Tibial nerve (tissue), 4 donors: ENCODE measurements around the gene PPTC7. TPM values are rescaled to one million over a fixed set of nuclear protein-coding genes. Genes with fewer than 3 reads are reported as not detected.

Experiments used
- DNase-seq, 2 donors: peaks; one replicate each; pipeline ENCODE4 v3.0.0-alpha.2; 2019; ENCODE audit warnings: low spot score in 2 of 2
- H3K27ac ChIP-seq, 4 donors: fragments of 200-600 bp; sonication (generic) in 3 of 4; one replicate each; pipeline ENCODE4 v1.5.1; 2017 to 2019; ENCODE audit warnings: mild to moderate bottlenecking in 1 of 4
- H3K27me3 ChIP-seq, 2 donors: fragments of 200-600 bp; sonication (generic) in 1 of 2; one replicate each; pipeline versions ENCODE4 v1.5.1 to v1.6.0; 2017 to 2019
- H3K36me3 ChIP-seq, 3 donors: fragments of 200-600 bp; sonication (generic); one replicate each; pipeline ENCODE4 v1.5.1; 2018 to 2019
- H3K4me1 ChIP-seq, 4 donors: fragments of 200-600 bp; sonication (generic) in 3 of 4; one replicate each; pipeline ENCODE4 v1.5.1; 2017 to 2019
- H3K4me3 ChIP-seq, 4 donors: fragments of 200-600 bp; sonication (generic) in 3 of 4; one replicate each; pipeline ENCODE4 v1.5.1; 2017 to 2019; ENCODE audit warnings: mild to moderate bottlenecking in 1 of 4, moderate library complexity in 1 of 4
- H3K9me3 ChIP-seq, 4 donors: fragments of 200-600 bp; sonication (generic) in 3 of 4; one replicate each; pipeline ENCODE4 v1.5.1; 2017 to 2019
- CTCF ChIP-seq, 5 experiments: fragments of 200-600 bp in 3 of 5; fragments of 450-650 bp in 2 of 5; sonication (generic) in 3 of 5; IDR thresholded peaks; one replicate each; pipeline ENCODE4 v1.5.1; 2016 to 2019; ENCODE audit warnings: antibody characterized with exemption in 5 of 5, mild to moderate bottlenecking in 3 of 5, moderate library complexity in 2 of 5
- EP300 ChIP-seq, 2 donors: sonication (generic); formaldehyde crosslinking; IDR thresholded peaks; one replicate each; pipeline ENCODE4 v1.6.1; 2017; ENCODE audit warnings: antibody characterized with exemption in 2 of 2, mild to moderate bottlenecking in 1 of 2
- POLR2A ChIP-seq, 2 donors: fragments of 450-650 bp; IDR thresholded peaks; one replicate each; pipeline ENCODE4 v1.6.1; 2017; ENCODE audit warnings: antibody characterized with exemption in 2 of 2, mild to moderate bottlenecking in 2 of 2, moderate library complexity in 2 of 2
- WGBS, 2 donors: methylation state at CpG; one replicate each; pipeline ENCODE4 v1.1.5; 2018; 5-methylcytosine and 5-hydroxymethylcytosine counted together
- total RNA-seq, 4 donors: library from RNA; depleted of rRNA; stranded (reverse); fragments of >200 nt; gene quantifications; one replicate each; pipeline ENCODE4 v1.1.0, GENCODE V29; 2016

The PPTC7 gene
- total RNA-seq, 4 donors from 2014 or later = 21.6 to 23.6 (median 23.1) TPM

- no peaks in the 10 kb centered on the region for H3K27me3 ChIP-seq
- DNase-seq = no peak
- WGBS, 2 donors = 98 to 99% methylated on average over 6 of the region's 6 CpGs
- no peak for TF ChIP-seq POLR2A (IDR thresholded peaks at IDR 0.05)
- TF ChIP-seq EP300 (IDR thresholded peaks at IDR 0.05) = no peak
- TF ChIP-seq CTCF (IDR thresholded peaks at IDR 0.05) = no peak
- no peak overlapping the region for H3K27ac ChIP-seq
- no peaks in the 10 kb centered on the region for H3K36me3 ChIP-seq
- no peak overlapping the region for H3K4me3 ChIP-seq
- peaks cover 0 to 34% (median 27%) of the 10 kb centered on the region in 4 donors for H3K4me1 ChIP-seq
- H3K9me3 ChIP-seq = peaks cover 0 to 11% (median 0%) of the 10 kb centered on the region in 4 donors
These were observed 14.4 kb downstream of the PPTC7 start for GRCh38 chr12:110568752-110569151.

- 92 to 96% methylated on average over 5 of the region's 5 CpGs for WGBS, 2 donors
- DNase-seq = no peak
- Histone ChIP-seq H3K4me3 (no peak overlapping the region), H3K36me3 (no peaks in the 10 kb centered on the region), H3K27ac (no peak overlapping the region), H3K27me3 (no peaks in the 10 kb centered on the region), H3K4me1 (peaks cover 0 to 48% (median 38%) of the 10 kb centered on the region in 4 donors), H3K9me3 (peaks cover 0 to 8% (median 0%) of the 10 kb centered on the region in 4 donors)
- TF ChIP-seq CTCF (IDR thresholded peaks at IDR 0.05) (no peak), POLR2A (IDR thresholded peaks at IDR 0.05) (no peak), EP300 (IDR thresholded peaks at IDR 0.05) (no peak)
These were observed 16.1 kb downstream of the PPTC7 start for GRCh38 chr12:110566993-110567392.

GRCh38 chr12:110565894-110566871 is 16.9 kb downstream of the PPTC7 start:
- Histone ChIP-seq H3K4me1 (peaks cover 0 to 56% (median 42%) of the 10 kb centered on the region in 4 donors), H3K27me3 (no peaks in the 10 kb centered on the region), H3K27ac (peak overlapping the region in 2 of 4 donors; percentile 37 to 38), H3K4me3 (no peak overlapping the region), H3K36me3 (no peaks in the 10 kb centered on the region), H3K9me3 (peaks cover 0 to 4% (median 0%) of the 10 kb centered on the region in 4 donors)
- 59 to 65% methylated on average over 7 to 8 of the region's 8 CpGs for WGBS, 2 donors
- TF ChIP-seq POLR2A (IDR thresholded peaks at IDR 0.05) = no peak
- no peak for TF ChIP-seq CTCF (IDR thresholded peaks at IDR 0.05)
- TF ChIP-seq EP300 (IDR thresholded peaks at IDR 0.05) = no peak
- no peak for DNase-seq

- H3K4me1 ChIP-seq = peaks cover 0 to 67% (median 42%) of the 10 kb centered on the region in 4 donors
- peak overlapping the region in 2 of 4 donors; percentile 55 to 71 for H3K27ac ChIP-seq
- WGBS, 2 donors = 77 to 80% methylated on average over 8 of the region's 8 CpGs
These were observed 18.6 kb downstream of the PPTC7 start for GRCh38 chr12:110564471-110564991.

More at GRCh38 chr12:110564471-110564991, 18.6 kb downstream of the PPTC7 start:
- TF ChIP-seq CTCF (IDR thresholded peaks at IDR 0.05) (no peak), EP300 (IDR thresholded peaks at IDR 0.05) (no peak)
- H3K27me3 ChIP-seq = no peaks in the 10 kb centered on the region
- H3K9me3 ChIP-seq = no peaks in the 10 kb centered on the region
- no peaks in the 10 kb centered on the region for H3K36me3 ChIP-seq
- H3K4me3 ChIP-seq = no peak overlapping the region
- no peak for DNase-seq
